HG03060 (cell line): ENCODE measurements around the gene GET4.

Source experiments
- ATAC-seq: cut with Tn5 transposase; IDR thresholded peaks from one replicate; pipeline ENCODE4 v1.9.1; 2021; ENCODE audit warnings: low read depth, moderate number of reproducible peaks; ENCODE audit not compliant: unreplicated experiment

The GET4 gene

DNA sequence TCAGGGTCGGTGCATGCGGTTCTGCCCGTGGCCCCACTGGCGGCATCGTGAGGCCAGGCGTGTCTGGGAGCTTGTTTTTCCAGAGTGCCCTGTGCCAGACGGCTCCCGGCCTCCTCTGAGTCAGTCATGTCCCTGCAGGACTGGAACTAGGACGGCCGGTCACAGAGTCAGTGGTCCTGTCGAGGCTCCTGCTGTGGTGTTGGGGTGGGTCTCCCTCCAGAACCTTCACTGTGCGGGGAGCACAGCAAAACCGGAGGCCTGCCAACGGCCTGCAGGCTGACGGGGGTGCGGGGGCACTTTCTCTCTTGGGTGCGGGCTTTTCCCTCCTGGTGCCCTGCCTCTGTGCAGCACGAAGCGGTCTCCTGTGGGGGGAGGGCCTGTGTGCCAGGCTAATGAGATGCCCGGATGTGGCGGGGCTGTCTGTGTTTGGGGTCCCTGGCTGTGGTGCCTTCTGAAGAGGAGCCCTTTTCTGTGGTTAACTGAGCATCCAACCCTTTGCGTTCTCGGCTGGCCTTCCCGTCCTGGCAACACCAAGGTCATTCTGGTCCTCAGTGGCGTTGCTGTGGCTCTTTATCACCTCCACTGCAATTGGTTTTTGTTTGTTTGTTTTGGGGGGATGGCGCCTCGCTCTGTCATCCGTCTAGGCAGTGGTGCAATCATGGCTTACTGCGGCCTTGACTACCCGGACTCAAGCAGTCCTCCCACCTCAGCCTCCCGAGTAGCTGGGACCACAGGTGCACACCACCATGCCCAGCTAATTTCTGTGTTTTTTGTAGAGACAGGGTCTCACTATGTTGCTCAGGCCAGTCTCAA, 8.0 kb downstream of the GET4 start:
- ATAC-seq = no peak

DNA sequence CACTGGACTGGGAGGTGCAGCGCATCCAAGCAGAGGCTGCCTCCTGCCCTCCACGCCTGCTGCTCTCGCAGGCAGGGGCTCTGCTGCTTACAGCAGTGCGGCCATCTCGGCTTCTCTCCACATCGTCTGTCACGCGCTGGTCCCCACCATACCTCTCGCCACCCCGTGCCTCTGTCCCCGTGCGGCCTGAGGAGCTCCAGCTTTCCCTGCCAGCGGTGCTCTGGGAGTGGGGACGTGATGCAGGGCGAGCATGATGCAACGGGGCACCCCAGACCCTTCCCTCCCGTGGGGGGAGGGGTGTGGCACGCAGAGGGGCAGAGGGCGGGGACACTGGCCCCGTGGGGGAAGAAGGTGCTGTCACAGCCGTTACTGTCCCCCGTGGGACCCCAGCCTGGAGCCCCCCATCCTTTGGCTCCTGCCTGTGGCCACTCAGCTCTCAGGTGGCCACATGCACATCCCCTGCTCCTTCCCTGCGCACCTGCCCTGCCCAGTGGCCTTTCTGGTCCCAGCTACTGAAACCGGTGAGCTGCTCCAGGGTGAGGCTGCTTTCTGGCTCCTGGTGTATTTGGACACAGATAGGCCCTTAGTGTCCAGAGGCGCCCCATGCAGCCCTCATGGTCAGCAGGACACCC, 9.0 kb downstream of the GET4 start:
- no peak for ATAC-seq

DNA sequence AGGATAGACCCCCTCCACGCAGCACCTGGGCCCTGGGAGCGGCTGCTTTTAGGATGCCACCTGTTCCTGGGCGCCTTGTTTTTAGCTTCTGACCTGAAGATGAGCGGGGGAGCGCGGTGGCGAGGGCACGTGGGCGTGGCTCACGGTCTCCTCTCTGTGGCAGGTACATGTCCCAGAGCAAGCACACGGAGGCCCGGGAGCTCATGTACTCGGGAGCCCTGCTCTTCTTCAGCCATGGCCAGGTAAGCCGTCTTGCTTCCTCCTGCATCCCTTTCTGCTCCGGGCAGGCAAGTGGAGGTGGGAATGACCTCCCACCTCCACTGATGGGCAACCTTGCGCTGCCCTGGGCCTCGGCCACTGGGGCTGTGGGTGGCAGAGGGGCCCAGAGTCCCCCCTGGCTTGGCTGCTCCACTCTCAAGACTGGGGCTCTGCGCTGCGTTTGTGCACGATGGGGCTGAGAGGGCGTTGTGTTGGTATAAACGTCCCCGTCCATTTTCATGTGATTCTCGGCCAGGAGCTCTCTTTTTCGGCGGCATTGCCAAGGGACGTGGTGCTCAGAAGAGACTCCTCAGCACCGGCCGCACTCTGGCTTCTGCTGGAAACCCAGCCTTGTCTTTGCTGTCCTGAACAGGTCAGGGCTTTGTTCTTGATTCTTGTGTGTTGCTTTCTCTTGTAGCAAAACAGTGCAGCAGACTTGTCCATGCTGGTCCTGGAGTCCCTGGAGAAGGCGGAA, 9.7 kb downstream of the GET4 start:
- ATAC-seq = no peak

DNA sequence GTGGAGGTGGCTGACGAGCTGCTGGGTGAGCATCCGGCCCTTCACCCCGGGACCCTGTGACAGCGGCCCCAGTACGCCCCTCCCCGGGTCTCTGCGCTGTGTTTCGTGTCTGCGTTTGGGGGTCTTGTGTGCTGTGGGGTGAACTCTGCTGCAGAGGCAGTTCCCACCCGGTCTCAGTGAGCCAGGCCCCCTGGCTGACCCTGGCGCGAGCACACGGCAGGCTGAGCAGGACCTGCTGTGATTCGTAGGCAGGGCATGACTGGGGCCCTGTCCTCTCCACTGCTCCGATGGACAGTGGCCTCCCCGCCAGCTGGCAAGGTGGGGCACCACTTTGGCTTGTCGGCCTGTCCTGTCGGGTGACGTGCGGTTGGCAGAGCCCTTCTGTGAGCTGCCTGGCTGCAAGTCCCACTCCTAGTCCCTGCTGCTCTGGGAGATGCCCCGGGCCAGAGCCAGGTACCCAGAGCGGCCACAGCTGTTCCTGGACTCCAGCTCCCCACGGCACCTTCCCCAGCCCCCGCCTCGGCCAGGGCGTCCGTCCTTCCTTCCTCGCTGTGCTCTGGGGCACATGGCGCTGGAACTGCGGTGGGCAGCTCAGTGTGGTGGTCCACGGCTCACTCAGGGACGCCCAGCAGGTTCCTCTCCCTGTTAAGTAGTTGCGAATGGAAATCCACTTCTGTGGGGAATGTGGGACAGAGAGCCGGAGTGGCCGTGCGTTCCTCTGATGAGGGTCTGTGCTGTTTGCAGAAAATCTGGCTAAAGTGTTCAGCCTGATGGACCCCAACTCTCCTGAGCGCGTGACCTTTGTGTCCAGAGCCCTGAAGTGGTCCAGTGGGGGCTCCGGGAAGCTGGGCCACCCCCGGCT, 10.5 kb downstream of the GET4 start:
- ATAC-seq = no peak

DNA sequence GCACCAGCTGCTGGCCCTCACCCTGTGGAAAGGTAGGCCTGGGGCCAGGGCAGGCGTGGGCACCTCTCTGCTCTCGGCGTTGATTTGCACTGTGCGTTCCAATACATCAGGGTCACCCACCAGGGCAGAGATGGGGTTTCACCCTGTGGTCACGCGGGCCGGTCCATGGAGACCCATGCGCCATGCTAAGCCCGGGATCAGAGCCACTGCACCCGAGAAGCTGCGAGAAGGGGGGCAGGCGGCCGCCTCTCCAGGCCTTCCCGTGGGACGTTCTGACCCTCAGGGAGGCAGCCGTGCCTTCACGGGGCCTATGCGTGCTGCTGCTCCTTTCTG, 11.1 kb downstream of the GET4 start:
- no peak for ATAC-seq

DNA sequence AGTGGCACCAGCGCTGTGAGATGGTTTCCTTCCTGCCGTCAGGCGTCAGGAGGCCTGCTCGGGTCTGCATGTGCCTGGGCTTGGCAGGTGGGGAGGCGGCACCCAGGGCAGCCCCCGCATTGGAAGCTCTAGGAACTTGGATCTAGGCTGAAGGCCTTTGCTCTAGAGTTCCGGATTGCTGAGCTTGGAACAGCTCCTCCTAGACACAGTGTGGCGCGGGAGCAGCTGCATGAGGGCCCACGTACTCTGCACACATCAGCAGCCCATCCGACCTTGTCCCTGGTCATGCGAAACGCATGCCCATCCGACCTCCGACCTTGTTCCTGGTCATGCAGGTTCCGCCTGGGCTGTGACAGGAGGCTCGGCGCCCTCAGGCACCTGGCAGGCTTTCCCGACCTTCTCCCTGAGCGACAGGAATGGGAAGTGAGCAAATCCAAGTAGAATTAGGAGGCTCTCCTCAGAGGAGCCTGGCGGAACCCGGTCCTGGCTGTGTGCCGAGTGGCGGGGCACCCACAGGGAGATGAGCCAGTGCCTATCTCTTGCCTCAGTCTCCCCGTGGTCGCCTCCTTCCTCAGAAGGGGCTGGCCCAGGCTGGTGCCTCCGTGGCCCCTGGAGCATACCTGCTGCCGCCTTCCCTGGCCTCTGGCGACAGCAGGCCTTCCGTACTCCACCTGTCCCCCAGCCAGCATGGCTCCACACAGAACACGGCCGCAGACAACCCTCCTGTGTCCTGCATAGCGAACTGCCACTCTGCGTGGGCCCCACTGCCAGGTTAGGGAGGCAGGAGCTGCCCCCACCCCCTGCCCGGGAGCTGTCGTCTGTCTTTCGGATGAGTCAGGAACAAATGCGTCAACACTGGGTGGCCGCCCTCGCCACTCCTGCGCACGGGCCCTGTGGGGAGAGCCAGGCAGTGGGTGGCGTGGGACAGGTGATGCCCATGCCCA, 12.0 kb downstream of the GET4 start:
- no peak for ATAC-seq

DNA sequence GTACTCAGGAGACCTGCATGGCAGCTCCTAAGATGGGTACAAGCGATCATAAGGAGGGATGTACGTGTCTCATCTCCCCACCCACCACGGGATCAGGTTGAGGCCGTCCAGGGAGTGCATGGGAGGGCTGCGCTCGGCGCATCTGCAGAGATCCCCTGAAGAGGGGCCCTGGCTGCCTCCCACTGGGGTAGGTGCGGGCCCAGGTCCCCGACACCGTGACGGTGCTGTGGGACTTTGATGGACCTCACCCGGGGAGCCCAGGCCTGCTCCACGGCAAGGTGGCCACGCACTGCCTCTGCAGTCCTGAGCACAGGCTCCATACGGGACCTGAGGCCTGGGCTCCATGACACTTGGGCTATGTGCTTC, 12.7 kb downstream of the GET4 start:
- ATAC-seq = no peak

DNA sequence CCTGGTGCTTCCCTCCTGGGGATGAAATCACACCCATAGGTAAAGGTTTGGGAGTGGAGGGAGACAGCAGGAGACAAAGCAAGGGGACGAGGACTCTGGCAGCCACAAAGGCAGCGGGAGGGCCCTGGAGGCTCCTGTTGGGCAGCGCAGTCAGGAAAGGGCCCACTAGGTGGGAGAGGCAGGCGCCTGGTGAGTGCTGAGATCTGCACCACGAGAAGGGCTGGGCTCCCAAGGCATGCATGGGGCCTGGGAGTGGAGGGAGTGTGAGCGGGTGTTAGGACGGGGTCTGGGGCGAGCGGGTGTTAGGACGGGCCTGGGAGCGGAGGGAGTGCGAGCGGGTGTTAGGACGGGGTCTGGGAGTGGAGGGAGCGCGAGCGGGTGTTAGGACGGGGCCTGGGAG, 13.0 kb downstream of the GET4 start:
- ATAC-seq = no peak

DNA sequence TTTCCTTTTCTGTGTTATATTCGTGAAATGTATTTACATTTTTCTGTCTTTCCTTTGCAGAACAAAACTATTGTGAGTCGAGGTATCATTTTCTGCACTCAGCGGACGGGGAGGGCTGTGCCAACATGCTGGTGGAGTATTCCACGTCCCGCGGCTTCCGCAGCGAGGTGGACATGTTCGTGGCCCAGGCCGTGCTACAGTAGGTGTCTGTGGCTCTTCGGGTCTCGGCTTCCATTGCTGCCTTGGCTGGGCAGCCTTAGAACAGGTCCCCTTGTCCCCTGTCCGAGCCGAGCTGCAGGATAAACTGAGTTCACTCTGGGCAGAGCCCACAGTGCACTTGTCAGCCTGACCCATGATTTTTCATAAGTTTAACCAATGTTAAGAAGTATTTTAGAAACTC, 14.5 kb downstream of the GET4 start:
- no peak for ATAC-seq

DNA sequence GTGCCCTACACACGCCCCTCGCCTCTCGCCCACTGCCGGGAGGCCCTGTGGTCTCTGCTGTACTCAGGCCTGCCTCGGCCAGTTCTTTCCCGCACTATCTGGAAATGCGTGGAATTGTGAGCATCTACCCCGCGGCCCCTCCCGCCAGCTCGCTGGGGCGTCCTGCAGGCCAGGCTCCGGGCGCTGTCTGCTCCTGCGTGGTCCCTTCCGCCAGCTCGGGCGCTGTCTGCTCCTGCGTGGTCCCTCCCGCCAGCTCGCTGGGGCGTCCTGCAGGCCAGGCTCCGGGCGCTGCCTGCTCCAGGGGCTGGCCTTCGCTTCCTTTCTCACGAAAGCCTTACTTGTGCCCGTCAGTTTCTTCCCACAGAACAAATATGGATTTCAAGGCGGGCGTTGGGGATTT, 14.9 kb downstream of the GET4 start:
- no peak for ATAC-seq

DNA sequence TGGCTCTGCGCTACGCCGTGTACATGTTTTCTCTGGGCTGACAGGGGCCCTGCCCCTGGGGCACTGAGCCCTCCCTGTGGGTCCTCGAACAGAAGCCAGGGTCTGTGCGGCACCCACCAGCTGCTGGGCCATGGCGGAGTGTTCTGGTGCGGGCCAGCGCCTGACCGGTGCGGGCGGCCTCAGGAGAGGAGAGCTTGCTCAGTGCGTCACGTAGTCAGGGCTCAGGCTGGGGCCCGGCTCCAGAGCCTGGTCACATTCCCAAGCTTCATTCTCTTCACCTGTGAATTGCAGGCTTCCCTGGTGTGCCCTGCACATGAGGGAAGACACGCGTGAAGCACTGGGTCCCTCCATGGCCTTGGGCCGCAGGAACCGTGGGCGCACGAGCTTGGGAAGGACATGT, 15.5 kb downstream of the GET4 start:
- ATAC-seq = no peak

DNA sequence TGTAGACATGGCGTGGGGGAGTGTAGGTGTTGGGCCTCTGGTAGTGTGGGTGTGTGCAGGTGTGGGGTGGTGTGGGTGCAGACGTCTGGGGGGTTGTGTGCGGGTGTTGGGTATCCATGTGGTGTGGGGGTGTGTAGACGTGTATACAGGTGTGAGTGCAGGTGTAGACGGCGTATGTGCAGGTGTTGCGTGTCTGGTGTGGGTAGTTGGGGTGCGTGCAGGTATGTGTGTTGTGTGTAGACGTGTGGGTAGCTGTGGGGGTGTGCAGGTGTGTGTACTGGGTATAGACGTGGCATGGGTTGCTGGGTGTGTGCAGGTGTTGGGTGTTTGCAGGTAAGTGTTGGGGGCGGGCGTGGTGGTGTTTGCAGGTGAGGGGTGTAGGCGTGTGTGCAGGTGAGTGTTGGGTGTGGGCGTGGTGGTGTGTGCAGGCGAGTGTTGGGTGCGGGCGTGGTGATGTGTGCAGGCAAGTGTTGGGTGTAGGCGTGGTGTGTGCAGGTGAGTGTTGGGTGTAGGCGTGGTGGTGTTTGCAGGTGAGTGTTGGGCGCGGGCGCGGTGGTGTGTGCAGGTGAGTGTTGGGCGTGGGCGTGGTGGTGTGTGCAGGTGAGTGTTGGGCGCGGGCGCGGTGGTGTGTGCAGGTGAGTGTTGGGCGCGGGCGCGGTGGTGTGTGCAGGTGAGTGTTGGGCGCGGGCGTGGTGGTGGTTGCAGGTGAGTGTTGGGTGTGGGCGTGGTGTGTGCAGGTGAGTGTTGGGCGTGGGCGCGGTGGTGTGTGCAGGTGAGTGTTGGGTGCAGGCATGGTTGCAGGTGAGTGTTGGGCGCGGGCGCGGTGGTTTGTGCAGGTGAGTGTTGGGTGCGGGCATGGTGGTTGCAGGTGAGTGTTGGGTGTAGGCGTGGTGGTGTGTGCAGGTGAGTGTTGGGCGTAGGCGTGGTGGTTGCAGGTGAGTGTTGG, 16.6 kb downstream of the GET4 start:
- no peak for ATAC-seq

DNA sequence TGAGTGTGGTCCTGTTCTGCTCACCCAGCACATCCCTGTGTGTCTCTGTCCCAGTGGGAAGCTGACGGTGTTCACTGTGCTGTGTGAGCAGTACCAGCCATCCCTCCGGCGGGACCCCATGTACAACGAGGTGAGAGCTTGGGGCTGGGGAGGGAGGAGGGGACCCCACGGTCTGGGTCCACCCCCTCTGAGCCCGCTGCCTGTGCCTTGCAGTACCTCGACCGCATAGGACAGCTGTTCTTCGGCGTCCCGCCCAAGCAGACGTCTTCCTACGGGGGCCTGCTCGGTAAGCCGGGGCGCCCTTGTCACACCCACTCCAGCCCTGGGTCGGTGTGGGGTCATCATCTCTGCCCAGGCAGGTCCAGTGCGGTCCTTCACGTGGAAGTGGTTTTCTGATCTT, 17.3 kb downstream of the GET4 start:
- no peak for ATAC-seq

DNA sequence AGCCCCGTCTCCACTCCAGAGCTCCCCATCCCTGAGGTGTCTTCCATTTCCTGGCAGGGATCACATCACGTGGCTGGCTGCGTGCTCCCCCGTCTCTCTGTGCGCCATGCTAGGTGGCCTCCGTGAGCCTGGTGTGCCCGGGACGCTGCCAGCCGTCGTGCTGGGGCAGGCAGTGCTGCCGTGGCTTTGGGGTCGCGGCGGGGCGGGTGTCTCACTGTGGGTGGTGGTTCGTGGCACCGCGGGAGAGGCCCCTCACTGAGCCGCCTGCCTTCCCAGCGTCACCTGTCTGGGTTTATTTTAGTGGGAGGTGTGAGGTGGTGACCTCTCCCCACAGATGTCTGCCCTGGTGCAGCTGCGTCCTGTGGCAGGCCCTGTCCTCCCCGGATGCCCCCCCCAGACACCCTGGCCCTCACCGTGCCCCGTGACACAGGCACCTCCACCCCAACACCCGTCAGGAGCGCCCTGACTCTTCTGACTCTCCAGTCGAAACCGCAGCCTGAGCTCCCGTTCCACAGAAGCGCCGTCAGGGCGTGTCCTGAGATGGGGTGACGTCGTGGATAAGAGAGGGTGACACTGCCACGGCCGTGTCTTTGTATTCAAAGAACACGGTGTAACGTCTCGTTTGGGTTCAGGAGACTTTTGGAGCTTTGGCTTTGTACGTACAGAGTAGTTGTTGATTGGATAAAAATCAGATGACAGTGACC, 18.0 kb downstream of the GET4 start:
- ATAC-seq = no peak

DNA sequence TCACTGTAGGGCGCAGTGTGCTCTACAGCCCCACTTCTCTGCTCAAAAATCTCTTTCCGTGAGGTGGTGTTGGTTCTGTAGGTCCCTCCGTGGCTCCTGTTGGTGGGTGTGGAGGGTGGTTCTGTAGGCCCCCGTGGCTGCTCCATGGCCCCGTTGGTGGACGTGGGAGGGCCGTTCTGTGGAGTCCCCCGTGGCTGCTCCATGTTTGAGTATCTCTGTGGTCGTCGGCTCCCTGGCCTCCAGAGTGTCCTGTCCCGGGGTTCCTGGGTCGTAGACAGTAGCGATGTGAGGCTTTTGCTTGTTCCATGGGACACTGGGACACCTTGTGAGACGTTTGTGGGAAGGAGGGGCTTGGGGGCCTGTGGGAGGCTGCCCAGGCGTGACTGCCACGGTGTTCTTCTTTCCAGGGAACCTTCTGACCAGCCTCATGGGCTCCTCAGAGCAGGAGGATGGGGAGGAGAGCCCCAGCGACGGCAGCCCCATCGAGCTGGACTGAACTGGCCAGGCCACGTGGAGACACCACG, 18.6 kb downstream of the GET4 start:
- no peak for ATAC-seq

DNA sequence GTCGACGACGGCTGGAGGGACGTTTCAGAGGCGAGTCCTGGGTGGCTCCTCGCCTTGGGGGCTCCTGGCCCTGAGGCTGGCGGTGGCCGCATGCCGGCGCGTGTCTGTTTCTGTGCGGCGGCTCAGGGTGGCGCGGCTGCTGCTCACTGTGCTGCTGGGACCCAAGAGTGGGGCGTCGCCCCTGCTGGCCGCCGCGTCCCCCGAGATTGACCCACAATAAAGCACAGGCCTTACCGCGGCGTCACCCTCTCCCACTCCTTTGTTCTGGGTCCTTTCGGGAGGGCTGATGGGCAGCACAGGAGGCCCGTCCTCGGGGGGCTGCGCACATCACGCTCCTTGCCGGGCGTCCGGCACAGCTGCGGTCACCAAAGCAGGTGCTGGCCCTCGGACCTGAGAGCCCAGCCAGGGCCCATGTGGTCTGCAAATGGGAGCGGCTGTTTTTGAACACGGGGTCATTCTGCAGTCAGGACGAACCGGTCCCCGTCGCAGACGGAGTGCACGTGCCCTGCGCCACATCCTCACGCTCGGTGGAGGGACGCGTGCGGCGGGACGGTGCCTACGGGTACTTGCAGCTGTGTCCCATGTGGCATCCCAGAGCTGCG, 19.2 kb downstream of the GET4 start:
- no peak for ATAC-seq

DNA sequence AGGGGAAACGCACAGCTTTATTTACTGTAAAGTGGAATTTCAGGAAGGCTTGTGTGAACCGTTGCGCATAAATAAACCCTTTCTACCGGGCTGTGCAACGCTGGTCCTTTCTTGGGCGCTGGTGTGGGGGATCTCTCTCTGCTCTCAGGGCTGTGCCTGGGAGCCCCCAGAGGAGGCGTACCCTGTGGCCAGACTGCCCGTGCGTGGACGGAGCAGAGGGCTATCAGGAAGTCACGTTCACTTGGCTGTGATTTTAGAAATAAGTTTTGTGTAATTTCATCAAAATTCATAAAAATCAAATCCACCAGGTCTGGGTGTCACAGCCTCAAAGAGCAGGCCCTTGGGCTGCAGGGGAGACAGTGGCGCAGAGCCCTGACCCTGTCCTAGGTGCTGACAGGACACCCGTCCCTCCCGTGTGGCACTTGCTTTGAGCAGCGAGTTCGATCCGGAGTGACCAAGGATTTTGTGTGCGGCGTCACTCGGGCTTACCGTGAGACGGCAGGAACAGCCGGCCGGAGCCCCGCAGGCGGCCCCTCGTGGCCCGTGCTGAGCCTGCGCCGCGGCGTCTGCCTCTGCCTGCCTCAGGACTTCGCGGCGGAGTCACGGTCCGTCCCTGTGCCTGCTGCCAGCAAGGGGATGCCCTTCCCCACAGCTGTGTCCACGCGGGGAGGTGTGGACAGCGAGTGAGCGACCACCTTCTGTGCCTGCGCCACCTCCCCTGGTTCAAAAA, 20.2 kb downstream of the GET4 start:
- no peak for ATAC-seq
